HG03457 (cell line): ENCODE data around the gene AGBL4.

Source experiments
- ATAC-seq: cut with Tn5 transposase; IDR thresholded peaks from one replicate; pipeline ENCODE4 v1.9.1; 2021; ENCODE audit warnings: moderate number of reproducible peaks; ENCODE audit not compliant: unreplicated experiment

AGBL4 gene

GRCh38 chr1:48619539-48619938, 1404.2 kb downstream of the AGBL4 start:
- no peak for ATAC-seq

GRCh38 chr1:48617252-48617651, 1406.5 kb downstream of the AGBL4 start:
- ATAC-seq, result no peak

- ATAC-seq, result no peak
Observed at GRCh38 chr1:48616710-48617109, 1407.0 kb downstream of the AGBL4 start.

- ATAC-seq, result no peak
Observed at GRCh38 chr1:48611841-48612240, 1411.9 kb downstream of the AGBL4 start.

GRCh38 chr1:48610628-48611542, 1412.9 kb downstream of the AGBL4 start:
- ATAC-seq, result no peak

GRCh38 chr1:48608882-48609281, 1414.9 kb downstream of the AGBL4 start:
- no peak for ATAC-seq

GRCh38 chr1:48603222-48603621, 1420.5 kb downstream of the AGBL4 start:
- no peak for ATAC-seq

- ATAC-seq, result no peak
Observed at GRCh38 chr1:48602349-48602748, 1421.4 kb downstream of the AGBL4 start.

GRCh38 chr1:48600182-48600581, 1423.6 kb downstream of the AGBL4 start:
- no peak for ATAC-seq

- ATAC-seq, result no peak
Observed at GRCh38 chr1:48597663-48598062, 1426.1 kb downstream of the AGBL4 start.

- no peak for ATAC-seq
Observed at GRCh38 chr1:48596046-48596445, 1427.7 kb downstream of the AGBL4 start.

GRCh38 chr1:48595613-48596012, 1428.1 kb downstream of the AGBL4 start:
- ATAC-seq, result no peak

GRCh38 chr1:48592330-48592729, 1431.4 kb downstream of the AGBL4 start:
- ATAC-seq, result no peak

GRCh38 chr1:48591181-48591580, 1432.6 kb downstream of the AGBL4 start:
- no peak for ATAC-seq

- no peak for ATAC-seq
Observed at GRCh38 chr1:48588061-48588460, 1435.7 kb downstream of the AGBL4 start.

- ATAC-seq, result no peak
Observed at GRCh38 chr1:48582408-48582807, 1441.3 kb downstream of the AGBL4 start.

GRCh38 chr1:48581270-48581669, 1442.5 kb downstream of the AGBL4 start:
- ATAC-seq, result no peak

GRCh38 chr1:48576565-48576964, 1447.2 kb downstream of the AGBL4 start:
- ATAC-seq, result no peak

GRCh38 chr1:48572646-48573258, 1451.0 kb downstream of the AGBL4 start:
- ATAC-seq, result peak; percentile 86

- no peak for ATAC-seq
Observed at GRCh38 chr1:48572134-48572533, 1451.6 kb downstream of the AGBL4 start.

GRCh38 chr1:48571303-48571987, 1452.3 kb downstream of the AGBL4 start:
- ATAC-seq, result no peak

GRCh38 chr1:48570568-48570967, 1453.2 kb downstream of the AGBL4 start:
- ATAC-seq, result no peak
